ENCODE data around the gene SDC4.

- TF ChIP-seq POLR2A (IDR thresholded peaks at IDR 0.05) (no peak), CTCF (IDR thresholded peaks at IDR 0.05) (no peak), EP300 (IDR thresholded peaks at IDR 0.05) (no peak)
Measured at GRCh38 chr20:45320948-45321595, 27.2 kb downstream of the SDC4 start.
